Vagina (tissue), 2 donors: ENCODE data around the gene ASPHD2.

ENCODE experiments used
- CTCF ChIP-seq, 3 experiments: fragments of 450-650 bp in 2 of 3; fragments of 200-600 bp in 1 of 3; sonication (generic) in 1 of 3; IDR thresholded peaks; one replicate each; pipeline ENCODE4 v1.5.1; 2017 to 2019; ENCODE audit warnings: antibody characterized with exemption in 3 of 3, mild to moderate bottlenecking in 2 of 3, moderate library complexity in 2 of 3
- POLR2A ChIP-seq, 2 donors: fragments of 450-650 bp; IDR thresholded peaks; one replicate each; pipeline ENCODE4 v1.6.1; 2017; ENCODE audit warnings: antibody characterized with exemption in 2 of 2, mild to moderate bottlenecking in 2 of 2, moderate library complexity in 2 of 2
- POLR2AphosphoS5 ChIP-seq, 2 donors: sonication (generic); formaldehyde crosslinking; IDR thresholded peaks; one replicate each; pipeline ENCODE4 v1.9.0; 2017; ENCODE audit warnings: antibody characterized with exemption in 2 of 2, mild to moderate bottlenecking in 2 of 2, low read depth in 1 of 2; ENCODE audit not compliant: insufficient read depth in 1 of 2

- TF ChIP-seq CTCF (IDR thresholded peaks at IDR 0.05): no peak
- TF ChIP-seq POLR2AphosphoS5 (IDR thresholded peaks at IDR 0.05; ENCODE audit: insufficient read depth in 1 of 2, low read depth in 1 of 2): no peak
- no peak for TF ChIP-seq POLR2A (IDR thresholded peaks at IDR 0.05)
Measured at GRCh38 chr22:26444777-26445176, 15.7 kb downstream of the ASPHD2 start.
